T47D (cell line): ENCODE results near the gene STK33.
"Not testable (repeated sequence)": the region's sequence is repeated elsewhere in the genome, so short reads cannot be mapped to it uniquely, and the experiment has no call there.

Source experiments
- DNase-seq, 2 experiments: peaks; one replicate each; pipeline versions ENCODE4 v3.0.0 to v3.0.0-alpha.2; 2011 to 2012; ENCODE audit warnings: low read depth in 1 of 2, low spot score in 1 of 2
- JUND ChIP-seq: IDR thresholded peaks from 2 replicates; pipeline ENCODE4 v1.6.1; 2012; ENCODE audit warnings: low read depth
- in situ Hi-C: cut with HindIII; loops from 2 replicates; pipeline ENCODE4 v1.10.0; 2016; ENCODE audit warnings: low sequenced_read_pairs, low pct_unique_long_range_greater_than_20kb

STK33 gene

DNA sequence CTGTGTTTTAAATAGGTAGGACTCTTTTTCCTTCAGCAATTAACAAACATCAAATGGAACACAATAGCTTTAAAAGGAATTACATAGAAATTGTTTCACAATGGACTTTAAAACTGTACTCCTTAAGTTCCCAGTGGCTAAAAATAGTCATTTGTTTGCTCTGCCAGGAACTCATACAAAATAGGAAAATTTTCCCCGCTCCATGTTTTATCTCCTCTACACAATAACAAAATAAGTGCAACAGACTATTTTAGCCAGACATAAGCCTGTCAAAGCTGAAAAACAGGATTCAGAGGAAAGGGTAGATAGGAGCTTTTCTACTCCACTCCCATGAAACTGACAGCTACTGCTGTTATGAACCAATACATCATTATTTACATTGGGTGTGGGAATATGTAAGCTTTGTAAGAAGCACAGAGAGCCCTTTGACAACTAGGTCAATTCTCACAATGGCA is 90.1 kb downstream of the STK33 start:
- TF ChIP-seq JUND, result no peak
- no peak for DNase-seq
- in situ Hi-C loops, result no loop called here

DNA sequence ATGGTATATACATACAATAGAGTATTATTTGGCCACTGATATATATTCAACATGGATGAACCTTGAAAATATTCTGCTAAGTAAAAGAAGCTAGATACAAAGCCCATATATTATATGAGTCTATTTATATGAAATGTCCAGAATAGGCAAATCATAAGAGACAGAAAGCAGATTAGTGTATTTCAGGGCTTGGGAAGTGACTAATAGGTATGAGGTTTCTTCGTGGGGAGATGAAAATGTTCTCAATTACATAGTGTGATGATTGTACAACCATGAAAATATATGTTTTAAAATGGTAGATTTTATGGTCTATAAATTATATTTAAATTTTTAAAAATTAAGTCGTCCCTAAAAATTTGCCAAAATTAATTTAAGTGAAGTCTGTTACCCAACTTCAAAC is 92.2 kb downstream of the STK33 start:
- in situ Hi-C loops, result no loop called here

DNA sequence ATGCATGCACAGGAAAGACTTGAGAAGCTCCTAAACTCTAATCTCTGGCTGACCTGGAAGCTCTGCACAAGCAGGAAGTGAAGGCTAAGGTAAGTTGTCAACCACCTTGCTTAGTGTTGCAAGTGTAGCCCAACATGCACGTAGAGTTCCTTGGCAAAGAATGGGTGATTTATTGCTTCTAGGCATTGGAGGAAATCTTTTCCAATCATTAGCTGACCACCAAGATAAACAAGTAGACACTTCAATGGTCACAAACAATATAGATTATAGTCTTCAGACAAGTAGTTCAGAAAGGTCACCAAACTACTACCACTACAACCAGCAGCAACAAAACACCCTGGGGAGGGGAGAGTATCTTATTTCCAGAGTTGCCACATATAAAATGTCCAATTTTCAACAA is 105.6 kb downstream of the STK33 start:
- TF ChIP-seq JUND, result no peak
- in situ Hi-C loops, result no loop called here
- DNase-seq, result no peak

More for the DNA sequence above, 92.2 kb downstream of the STK33 start:
- DNase-seq, result no peak
- TF ChIP-seq JUND, result no peak

DNA sequence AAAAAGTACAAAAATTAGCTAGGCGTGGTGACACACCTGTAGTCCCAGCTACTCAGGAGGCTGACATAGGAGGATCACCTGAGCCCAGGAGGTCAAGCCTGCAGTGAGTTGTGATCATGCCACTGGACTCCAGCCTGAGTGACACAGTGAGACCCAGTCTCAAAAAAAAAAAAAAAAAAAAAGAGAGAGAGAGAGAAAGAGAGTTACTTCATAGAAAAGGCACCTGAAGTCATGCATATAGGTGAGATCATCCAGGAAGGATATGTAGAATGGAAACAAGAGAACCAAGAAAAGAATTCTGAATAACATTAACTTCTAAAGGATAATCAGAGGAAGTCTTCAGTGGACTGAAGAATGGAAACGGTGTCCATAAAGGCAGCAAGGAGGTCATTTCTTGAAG is 106.8 kb downstream of the STK33 start:
- DNase-seq, result no peak
- in situ Hi-C loops, result no loop called here
- no peak for TF ChIP-seq JUND

DNA sequence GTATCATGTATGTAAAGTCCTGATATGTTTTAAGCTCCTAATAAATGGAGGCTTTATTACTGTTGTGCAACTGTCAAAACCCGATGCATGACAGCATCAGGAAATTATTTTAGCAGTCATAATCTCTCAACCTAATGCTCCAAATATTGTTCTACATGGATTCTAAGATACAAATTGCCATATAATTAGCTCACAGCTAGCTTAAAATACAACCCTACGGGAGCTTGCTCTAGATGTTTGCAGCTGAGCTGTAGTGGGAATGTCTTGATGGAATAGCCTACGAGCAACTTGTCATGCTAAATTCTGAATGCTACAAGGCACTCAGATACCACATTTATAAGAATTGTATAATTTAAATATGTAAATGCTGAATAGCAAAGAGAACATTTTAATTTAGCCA is 109.8 kb downstream of the STK33 start:
- in situ Hi-C loops, result no loop called here
- no peak for DNase-seq

DNA sequence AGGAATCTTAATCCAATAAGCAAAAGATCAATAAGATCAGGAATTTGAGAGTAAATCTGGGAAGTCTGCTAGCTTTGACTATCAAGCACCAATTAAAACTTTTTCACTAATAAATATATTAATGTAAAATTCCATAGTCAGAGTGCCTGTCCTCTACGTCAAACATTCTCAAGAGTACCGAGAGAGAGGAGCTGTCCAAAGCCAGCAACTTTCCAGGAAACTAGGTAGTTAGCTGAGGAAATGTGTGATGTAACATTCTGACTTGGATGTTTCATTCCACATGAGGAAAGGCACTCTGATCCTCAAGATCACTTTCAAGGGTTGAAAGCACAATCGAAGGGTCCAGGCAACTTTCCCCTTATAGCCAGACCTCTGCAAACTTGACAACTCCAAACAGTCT is 113.2 kb downstream of the STK33 start:
- TF ChIP-seq JUND, result no peak
- no peak for DNase-seq
- in situ Hi-C loops, result no loop called here

More for the DNA sequence above, 109.8 kb downstream of the STK33 start:
- no peak for TF ChIP-seq JUND

DNA sequence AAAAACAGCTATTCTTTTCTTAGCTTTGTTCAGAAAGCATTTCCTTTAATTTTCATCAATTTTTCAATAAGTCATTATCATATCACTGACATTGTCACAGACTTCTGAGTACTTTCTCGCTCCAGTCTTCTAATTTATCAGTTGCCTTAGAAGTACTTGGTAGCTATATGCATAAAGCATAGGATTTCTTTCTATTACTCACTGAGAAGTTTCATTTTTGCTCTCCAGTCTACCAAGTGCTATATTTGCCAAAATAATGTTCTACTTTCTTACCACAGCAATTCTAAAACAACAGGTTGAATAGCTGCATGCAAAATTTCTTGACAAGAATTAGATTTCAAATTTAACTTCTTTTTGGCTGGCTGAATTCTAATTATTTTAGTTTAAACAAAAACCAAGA is 116.3 kb downstream of the STK33 start:
- in situ Hi-C loops, result no loop called here
- no peak for DNase-seq
- TF ChIP-seq JUND, result no peak

DNA sequence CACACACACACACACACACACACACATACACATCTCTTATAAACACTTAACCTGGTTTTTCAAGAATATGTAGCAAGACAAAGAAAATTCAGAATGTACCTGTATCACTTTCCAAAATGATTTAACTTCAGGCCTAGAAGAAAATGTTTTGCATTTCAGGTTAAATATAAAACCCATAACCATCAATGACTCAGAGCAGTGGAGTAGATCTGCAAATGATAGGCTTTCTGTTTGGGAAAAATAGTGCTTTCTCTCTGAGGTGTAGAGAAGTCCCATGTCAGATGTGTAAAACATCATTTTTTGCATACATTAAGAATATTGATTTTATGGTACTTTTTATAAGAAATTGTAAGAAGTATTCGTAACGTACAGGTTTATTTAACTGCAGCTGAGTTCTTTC is 116.9 kb downstream of the STK33 start:
- no peak for DNase-seq
- no peak for TF ChIP-seq JUND
- in situ Hi-C loops, result no loop called here

DNA sequence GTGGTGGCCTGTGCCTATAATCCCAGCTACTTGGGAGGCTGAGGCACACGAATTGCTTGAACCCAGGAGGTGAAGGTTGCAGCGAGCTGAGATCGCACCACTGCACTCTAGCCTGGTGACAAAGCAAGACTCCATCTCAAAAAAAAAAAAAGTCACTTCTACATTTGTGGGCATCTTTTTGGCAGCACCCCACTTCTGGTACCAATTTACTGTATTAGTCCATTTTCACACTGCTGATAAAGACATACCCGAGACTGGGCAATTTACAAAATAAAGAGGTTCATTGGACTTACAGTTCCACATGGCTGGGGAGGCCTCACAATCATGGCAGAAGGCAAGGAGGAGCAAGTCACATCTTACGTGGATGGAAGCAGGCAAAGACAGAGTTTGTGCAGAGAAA is 126.2 kb downstream of the STK33 start:
- in situ Hi-C loops, DNase-seq: not testable (repeated sequence)

DNA sequence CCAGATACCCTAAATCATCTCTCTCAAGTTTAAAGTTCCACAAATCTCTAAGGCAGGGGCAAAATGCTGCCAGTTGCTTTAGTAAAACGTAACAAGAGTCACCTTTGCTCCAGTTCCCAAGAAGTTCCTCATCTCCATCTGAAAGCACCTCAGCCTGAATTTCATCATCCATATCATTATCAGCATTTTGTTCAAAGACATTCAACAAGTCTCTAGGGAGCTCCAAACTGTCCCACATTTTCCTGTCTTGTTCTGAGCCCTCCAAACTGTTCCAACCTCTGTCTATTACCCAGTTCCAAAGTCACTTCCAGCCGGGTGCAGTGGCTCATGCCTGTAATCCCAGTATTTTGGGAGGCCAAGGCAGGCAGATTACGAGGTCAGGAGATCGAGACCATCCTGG is 126.7 kb downstream of the STK33 start:
- in situ Hi-C loops, DNase-seq: not testable (repeated sequence)

DNA sequence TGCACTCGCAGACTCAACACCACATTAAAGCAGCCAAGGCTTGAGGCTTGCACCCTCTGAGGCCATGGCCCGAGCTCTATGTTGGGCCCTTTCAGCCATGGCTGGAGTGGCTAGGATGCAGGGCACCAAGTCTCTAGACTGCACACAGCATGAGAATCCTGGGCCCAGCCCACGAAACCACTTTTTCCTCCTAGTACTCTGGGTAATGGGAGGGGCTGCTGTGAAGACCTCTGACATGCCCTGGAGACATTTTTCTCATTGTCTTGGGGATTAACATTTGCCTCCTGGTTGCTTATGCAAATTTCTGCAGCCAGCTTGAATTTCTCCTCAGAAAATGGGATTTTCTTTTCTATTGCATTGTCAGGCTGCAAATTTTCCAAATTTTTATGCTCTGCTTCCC is 127.1 kb downstream of the STK33 start:
- in situ Hi-C loops, DNase-seq: not testable (repeated sequence)

DNA sequence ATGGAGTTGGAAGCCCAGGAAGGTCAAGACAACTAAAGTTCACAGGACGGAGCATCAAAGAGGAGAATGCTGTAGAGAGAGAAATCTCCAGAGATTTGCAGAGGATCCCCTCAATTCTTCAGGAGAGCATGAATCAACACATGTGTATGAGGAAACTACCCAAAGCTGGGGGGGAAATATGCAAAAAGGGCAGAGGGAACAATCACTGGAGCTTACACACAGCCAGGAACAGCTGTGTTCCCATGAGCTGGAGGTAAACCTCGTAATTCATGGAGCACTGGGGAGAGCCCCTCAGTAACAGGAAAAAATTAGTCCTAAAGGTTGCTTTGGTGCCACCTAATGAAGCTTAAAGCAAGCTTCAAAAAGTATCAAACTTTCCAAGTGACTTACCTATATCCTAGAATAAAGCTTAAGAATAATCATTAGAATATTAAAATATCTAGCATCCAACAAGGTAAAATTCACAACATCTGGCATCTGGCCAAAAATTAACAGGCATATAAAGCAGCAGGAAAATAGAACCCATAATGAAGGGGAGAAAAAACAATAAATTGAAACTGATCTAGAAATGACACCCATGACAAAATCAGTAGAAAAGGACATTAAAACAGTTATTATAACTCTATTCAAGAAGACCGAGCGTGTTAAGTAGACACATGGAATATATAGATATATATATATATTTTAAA is 134.2 kb downstream of the STK33 start:
- DNase-seq, result no peak
- no peak for TF ChIP-seq JUND
- in situ Hi-C loops, result no loop called here

DNA sequence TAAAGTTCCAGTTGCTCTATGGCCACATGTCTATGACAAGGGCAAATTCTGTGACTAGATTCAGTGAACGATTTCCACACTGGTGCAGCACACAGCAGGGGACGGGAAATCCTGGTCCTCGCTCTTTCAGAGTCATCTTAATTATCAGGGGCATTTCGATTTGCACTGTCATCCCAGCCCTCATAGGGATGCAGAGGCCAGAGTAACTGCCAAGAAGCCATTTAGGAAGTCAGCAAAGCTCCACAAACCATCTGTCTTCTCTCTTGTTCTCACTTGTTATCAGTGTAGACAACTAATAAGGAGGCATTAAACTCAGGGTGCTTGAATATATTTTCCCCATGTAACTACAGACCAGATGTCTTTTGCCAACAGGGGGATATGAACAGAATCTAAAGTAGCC is 151.7 kb downstream of the STK33 start:
- DNase-seq, result no peak
- in situ Hi-C loops, result no loop called here
- no peak for TF ChIP-seq JUND

DNA sequence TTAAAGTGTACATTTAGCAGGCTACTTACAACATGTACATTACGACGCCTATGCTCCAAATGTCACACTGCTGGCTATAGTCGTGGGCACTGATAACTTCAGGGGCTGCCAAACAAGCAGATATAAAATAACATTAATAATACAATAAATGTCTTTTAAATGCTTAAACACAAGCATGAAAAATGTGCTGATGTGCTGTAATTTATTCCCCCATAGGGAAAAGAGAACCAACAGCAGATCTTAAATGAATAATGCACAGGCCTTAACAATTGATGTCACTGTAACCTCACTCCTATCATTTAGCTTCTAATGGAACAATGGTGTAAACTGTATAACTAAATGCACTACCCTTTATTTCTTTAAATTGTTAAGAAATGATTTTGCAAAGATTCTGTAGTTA is 153.4 kb downstream of the STK33 start:
- no peak for DNase-seq
- in situ Hi-C loops, result no loop called here
- TF ChIP-seq JUND, result no peak

DNA sequence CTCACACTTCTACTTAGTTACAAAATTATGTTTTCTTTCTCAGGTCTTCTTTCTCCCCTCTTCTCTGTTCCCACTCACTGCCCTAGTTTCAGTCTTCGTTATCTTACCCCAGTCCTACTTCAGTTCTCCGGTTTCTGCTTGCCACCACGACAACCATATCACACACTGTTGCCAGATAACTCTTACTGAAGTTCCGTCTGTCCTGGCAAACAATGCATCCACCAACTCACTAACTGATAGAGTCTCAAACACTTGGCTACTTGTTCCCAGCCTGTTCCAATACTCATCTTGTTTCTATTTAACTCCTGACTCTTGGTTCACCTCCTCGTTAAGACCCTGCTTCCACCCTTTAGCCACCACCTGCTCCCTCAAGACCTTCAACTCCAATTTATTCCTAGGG is 164.5 kb downstream of the STK33 start:
- no peak for TF ChIP-seq JUND
- DNase-seq, result no peak
- in situ Hi-C loops, result no loop called here
